Measurements from ENCODE around the gene PPARG. TPM values are rescaled to one million over a fixed set of nuclear protein-coding genes. Genes with fewer than 3 reads are reported as not detected.

PPARG gene
- total RNA-seq, 1 experiment from 2014 or later, result 0.79 TPM

DNA sequence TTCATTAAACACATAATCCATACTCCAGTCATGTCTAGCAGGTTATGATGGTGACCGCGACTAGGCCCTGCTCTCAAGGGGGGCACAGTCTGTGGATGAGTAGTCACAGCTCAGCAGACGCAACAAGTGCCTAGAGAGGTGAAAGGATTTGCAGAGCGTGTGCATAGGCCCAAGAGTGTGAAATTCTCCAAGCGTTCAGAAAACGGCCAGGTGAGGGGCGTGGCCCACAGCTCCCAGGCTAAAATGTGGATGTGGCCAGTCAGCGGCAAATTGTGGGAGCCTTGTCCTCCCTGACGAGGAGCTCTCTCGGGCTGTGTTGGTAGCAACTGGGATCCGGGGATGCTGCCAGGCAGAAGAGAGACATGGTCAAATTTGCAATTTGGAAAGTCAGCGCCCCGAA lies 149.0 kb downstream of the PPARG start:
- CTCF ChIA-PET, result interaction anchor here (2.8 kb wide), 1 partner anchor 42 kb away, joined by 13 read pairs; no protein-coding TSS in a partner anchor

GRCh38 chr3:12438318-12438717 lies 149.4 kb downstream of the PPARG start:
- no peaks in the 10 kb centered on the region; the same call in 1 of the 2 replicates for H3K27me3 Mint-ChIP-seq (ENCODE audit: low read depth)
- H3K9me3 Mint-ChIP-seq, result no peaks in the 10 kb centered on the region
- H3K36me3 Mint-ChIP-seq, result no peaks in the 10 kb centered on the region
- CTCF ChIA-PET, result interaction anchor here (2.8 kb wide), 1 partner anchor 41 kb away, joined by 13 read pairs; no protein-coding TSS in a partner anchor
- no peak for ATAC-seq
- no peak overlapping the region for H3K4me3 Mint-ChIP-seq
- peaks cover 11% of the 10 kb centered on the region for H3K4me1 Mint-ChIP-seq
- H3K27ac Mint-ChIP-seq, result no peak overlapping the region
- POLR2A ChIA-PET, result interaction anchor here (0.6 kb wide), 1 partner anchor 18 kb away, joined by 3 read pairs; no protein-coding TSS in a partner anchor
- DNase-seq (ENCODE audit: low spot score), result no peak
- TF ChIP-seq FOXJ3 (CRISPR knock-in tag; IDR thresholded peaks at IDR 0.05; ENCODE audit: borderline replicate concordance), result no peak
- TF ChIP-seq ZNF121 (CRISPR knock-in tag; IDR thresholded peaks at IDR 0.05), result no peak
- no peak for TF ChIP-seq HMGA2 (CRISPR knock-in tag; IDR thresholded peaks at IDR 0.05)
- TF ChIP-seq ZNF396 (CRISPR knock-in tag; IDR thresholded peaks at IDR 0.05; ENCODE audit: borderline replicate concordance), result no peak
- TF ChIP-seq AR (CRISPR knock-in tag; IDR thresholded peaks at IDR 0.05), result no peak
- TF ChIP-seq, protein P1, sequence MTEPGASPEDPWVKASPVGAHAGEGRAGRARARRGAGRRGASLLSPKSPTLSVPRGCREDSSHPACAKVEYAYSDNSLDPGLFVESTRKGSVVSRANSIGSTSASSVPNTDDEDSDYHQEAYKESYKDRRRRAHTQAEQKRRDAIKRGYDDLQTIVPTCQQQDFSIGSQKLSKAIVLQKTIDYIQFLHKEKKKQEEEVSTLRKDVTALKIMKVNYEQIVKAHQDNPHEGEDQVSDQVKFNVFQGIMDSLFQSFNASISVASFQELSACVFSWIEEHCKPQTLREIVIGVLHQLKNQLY (CRISPR knock-in tag; IDR thresholded peaks at IDR 0.05), result no peak
- no peak for TF ChIP-seq TP53 (CRISPR knock-in tag; IDR thresholded peaks at IDR 0.05)
- TF ChIP-seq ZNF138 (CRISPR knock-in tag; conservative IDR thresholded peaks at IDR 0.05), result no peak
- TF ChIP-seq, protein P2, sequence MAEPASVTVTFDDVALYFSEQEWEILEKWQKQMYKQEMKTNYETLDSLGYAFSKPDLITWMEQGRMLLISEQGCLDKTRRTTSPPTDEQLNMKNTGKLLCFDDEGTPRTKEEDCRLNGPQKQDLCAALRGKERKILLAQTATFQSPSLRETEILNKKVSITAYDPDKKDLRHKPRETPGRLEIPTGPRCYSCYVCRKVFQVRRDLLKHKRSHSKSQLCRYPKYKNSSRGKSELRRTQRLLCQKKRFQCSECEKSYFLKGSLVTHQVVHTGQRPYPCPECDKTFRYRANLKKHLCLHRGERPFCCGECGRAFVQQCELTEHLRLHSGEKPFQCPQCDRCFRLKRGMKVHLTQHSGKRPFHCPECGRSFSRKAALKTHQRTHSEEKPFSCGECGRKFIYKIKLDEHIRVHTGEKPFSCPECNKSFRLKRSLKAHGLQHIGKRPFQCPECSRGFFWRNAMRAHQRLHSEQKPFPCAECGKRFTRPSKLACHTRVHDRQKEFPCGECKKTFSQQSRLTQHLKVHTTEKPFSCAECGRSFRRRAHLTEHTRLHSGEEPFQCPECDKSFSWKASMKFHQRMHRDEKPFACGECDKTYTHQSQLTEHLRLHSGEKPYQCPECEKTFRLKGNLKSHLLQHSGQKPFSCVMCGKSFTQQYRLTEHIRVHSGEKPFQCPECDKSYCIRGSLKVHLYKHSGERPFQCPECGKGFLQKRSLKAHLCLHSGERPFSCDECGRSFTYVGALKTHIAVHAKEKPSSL (CRISPR knock-in tag; conservative IDR thresholded peaks at IDR 0.05), result no peak
- no peak for TF ChIP-seq RORB (CRISPR knock-in tag; IDR thresholded peaks at IDR 0.05)

More for the DNA sequence above, 149.0 kb downstream of the PPARG start:
- Mint-ChIP-seq H3K4me1 (peaks cover 11% of the 10 kb centered on the region), H3K27me3 (ENCODE audit: low read depth) (no peaks in the 10 kb centered on the region; the same call in 1 of the 2 replicates), H3K36me3 (no peaks in the 10 kb centered on the region), H3K27ac (no peak overlapping the region), H3K9me3 (no peaks in the 10 kb centered on the region), H3K4me3 (no peak overlapping the region)
- TF ChIP-seq NR2C2 (CRISPR knock-in tag; IDR thresholded peaks at IDR 0.05) (no peak), GABPB1 (CRISPR knock-in tag; IDR thresholded peaks at IDR 0.05) (no peak), ZNF232 (CRISPR knock-in tag; IDR thresholded peaks at IDR 0.05) (no peak), JUN (CRISPR knock-in tag; IDR thresholded peaks at IDR 0.05) (no peak), CREB1 (CRISPR knock-in tag; IDR thresholded peaks at IDR 0.05) (no peak), ZNF219 (CRISPR knock-in tag; IDR thresholded peaks at IDR 0.05; ENCODE audit: borderline replicate concordance) (no peak), ARID4B (CRISPR knock-in tag; IDR thresholded peaks at IDR 0.05; ENCODE audit: borderline replicate concordance) (no peak), ZNF121 (CRISPR knock-in tag; IDR thresholded peaks at IDR 0.05) (no peak), SMAD4 (CRISPR knock-in tag; IDR thresholded peaks at IDR 0.05) (no peak), ZBTB21 (CRISPR knock-in tag; IDR thresholded peaks at IDR 0.05; ENCODE audit: borderline replicate concordance) (no peak), CREM (CRISPR knock-in tag; IDR thresholded peaks at IDR 0.05) (no peak), ZNF671 (CRISPR knock-in tag; IDR thresholded peaks at IDR 0.05) (no peak), HMGA2 (CRISPR knock-in tag; IDR thresholded peaks at IDR 0.05) (no peak)
- TF ChIP-seq, protein P3, sequence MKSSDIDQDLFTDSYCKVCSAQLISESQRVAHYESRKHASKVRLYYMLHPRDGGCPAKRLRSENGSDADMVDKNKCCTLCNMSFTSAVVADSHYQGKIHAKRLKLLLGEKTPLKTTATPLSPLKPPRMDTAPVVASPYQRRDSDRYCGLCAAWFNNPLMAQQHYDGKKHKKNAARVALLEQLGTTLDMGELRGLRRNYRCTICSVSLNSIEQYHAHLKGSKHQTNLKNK (CRISPR knock-in tag; IDR thresholded peaks at IDR 0.05), result no peak
- TF ChIP-seq, protein P4, sequence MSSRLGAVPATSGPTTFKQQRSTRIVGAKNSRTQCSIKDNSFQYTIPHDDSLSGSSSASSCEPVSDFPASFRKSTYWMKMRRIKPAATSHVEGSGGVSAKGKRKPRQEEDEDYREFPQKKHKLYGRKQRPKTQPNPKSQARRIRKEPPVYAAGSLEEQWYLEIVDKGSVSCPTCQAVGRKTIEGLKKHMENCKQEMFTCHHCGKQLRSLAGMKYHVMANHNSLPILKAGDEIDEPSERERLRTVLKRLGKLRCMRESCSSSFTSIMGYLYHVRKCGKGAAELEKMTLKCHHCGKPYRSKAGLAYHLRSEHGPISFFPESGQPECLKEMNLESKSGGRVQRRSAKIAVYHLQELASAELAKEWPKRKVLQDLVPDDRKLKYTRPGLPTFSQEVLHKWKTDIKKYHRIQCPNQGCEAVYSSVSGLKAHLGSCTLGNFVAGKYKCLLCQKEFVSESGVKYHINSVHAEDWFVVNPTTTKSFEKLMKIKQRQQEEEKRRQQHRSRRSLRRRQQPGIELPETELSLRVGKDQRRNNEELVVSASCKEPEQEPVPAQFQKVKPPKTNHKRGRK (CRISPR knock-in tag; IDR thresholded peaks at IDR 0.05; ENCODE audit: borderline replicate concordance), result no peak
- ATAC-seq, result no peak
- POLR2A ChIA-PET, result interaction anchor here (0.6 kb wide), 1 partner anchor 17 kb away, joined by 3 read pairs; no protein-coding TSS in a partner anchor
- DNase-seq (ENCODE audit: low spot score), result no peak
